Subcutaneous abdominal adipose tissue (tissue), 5 donors: ENCODE measurements around the gene NLGN2.

Source experiments
- H3K27ac ChIP-seq: one replicate; pipeline ENCODE4 v1.7.0; 2013; ENCODE audit warnings: low read depth, mild to moderate bottlenecking, inconsistent platforms, low read length, moderate library complexity
- H3K27me3 ChIP-seq, 5 donors: one replicate each; pipeline ENCODE4 v1.7.0; 2013; ENCODE audit warnings: low read length in 5 of 5, inconsistent platforms in 1 of 5; ENCODE audit not compliant: control insufficient read depth in 5 of 5, insufficient read depth in 4 of 5
- H3K36me3 ChIP-seq, 5 donors: one replicate each; pipeline ENCODE4 v1.7.0; 2013; ENCODE audit warnings: low read length in 5 of 5; ENCODE audit not compliant: control insufficient read depth in 5 of 5, insufficient read depth in 5 of 5
- H3K4me1 ChIP-seq, 5 donors: one replicate each; pipeline ENCODE4 v1.7.0; 2013; ENCODE audit warnings: low read length in 5 of 5, mild to moderate bottlenecking in 3 of 5, moderate library complexity in 1 of 5; ENCODE audit not compliant: control insufficient read depth in 5 of 5, insufficient read depth in 5 of 5
- H3K4me3 ChIP-seq, 5 donors: one replicate each; pipeline ENCODE4 v1.7.0; 2013; ENCODE audit warnings: low read length in 5 of 5, low read depth in 1 of 5
- H3K9ac ChIP-seq, 5 donors: one replicate each; pipeline ENCODE4 v1.7.0; 2013; ENCODE audit warnings: low read length in 5 of 5, mild to moderate bottlenecking in 4 of 5, moderate library complexity in 3 of 5
- H3K9me3 ChIP-seq, 5 donors: one replicate each; pipeline ENCODE4 v1.7.0; 2013; ENCODE audit warnings: low read length in 5 of 5; ENCODE audit not compliant: control insufficient read depth in 5 of 5
- donor health status: healthy.
- donor health status: healthy.
- donor health status: healthy.
- donor health status: healthy.
- donor health status: healthy.

The NLGN2 gene

DNA sequence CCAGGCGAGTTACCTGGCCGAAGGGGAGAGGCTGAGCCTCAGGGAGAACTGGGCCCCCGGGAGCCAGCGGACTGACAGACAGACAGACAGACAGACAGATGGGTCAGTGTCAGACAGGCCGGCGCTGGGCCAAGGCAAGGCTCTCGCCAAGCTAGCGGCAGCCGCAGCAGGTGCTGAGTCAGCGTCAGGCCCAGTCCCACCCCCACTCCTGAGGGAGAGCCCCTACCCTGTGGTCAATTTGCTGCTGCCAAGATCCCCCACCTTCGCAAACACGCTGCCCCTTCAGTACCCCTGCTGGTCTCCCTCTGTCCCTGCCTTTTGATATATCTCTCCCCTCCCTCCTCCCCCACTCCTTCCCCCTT, 33.2 kb downstream of the NLGN2 start:
- Histone ChIP-seq H3K9me3 (no peaks in the 10 kb centered on the region), H3K9ac (peak overlapping the region in 1 of 5 donors; percentile 56), H3K27me3 (peaks cover 2 to 36% (median 19%) of the 10 kb centered on the region in 5 donors), H3K27ac (no peak overlapping the region), H3K4me3 (peak overlapping the region in 2 of 5 donors; percentile 44 to 59), H3K36me3 (no peaks in the 10 kb centered on the region), H3K4me1 (peaks cover 1 to 66% (median 56%) of the 10 kb centered on the region in 5 donors)

DNA sequence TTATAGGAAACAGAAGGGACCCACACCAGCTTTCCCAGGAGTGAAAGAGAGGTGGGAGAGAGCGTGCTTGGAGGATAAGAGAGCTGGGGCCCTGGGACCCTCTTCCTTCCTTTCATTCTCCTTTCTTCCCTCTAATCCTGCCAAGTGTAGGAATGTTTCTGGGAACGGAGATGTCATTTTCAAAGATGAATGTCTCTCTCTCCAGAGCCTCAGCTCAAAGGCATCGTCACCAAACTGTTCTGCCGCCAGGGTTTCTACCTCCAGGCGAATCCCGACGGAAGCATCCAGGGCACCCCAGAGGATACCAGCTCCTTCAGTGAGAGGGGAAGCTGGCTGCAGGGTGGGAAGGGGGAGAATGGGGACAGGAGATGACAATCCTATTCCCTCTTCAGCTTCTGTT, 33.6 kb downstream of the NLGN2 start:
- Histone ChIP-seq H3K4me1 (peaks cover 1 to 65% (median 51%) of the 10 kb centered on the region in 5 donors), H3K36me3 (no peaks in the 10 kb centered on the region), H3K4me3 (no peak overlapping the region), H3K9me3 (no peaks in the 10 kb centered on the region), H3K9ac (no peak overlapping the region), H3K27ac (no peak overlapping the region), H3K27me3 (peaks cover 4 to 40% (median 23%) of the 10 kb centered on the region in 5 donors)

DNA sequence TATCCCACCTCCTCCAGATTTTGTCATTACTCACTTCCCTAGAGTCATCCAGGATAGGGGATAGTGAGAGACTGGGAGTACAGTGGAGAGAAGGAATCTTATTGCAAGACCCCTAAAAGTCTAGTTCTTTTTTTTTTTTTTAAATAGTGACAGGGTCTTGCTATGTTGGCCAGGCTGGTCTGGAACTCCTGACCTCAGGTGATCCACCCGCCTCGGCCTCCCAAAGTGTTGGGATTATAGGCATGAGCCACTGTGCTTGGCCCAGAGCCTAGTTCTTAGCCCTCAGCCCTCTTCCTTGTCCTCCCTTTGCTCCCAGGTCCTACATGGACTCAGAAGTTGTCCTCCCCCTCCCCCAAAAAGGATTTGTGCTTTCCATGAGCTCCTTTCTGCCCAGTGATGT, 34.5 kb downstream of the NLGN2 start:
- no peak overlapping the region for H3K27ac ChIP-seq
- no peaks in the 10 kb centered on the region for H3K36me3 ChIP-seq
- H3K9ac ChIP-seq, result no peak overlapping the region
- peaks cover 1 to 60% (median 47%) of the 10 kb centered on the region in 5 donors for H3K4me1 ChIP-seq
- no peaks in the 10 kb centered on the region for H3K9me3 ChIP-seq
- no peak overlapping the region for H3K4me3 ChIP-seq
- H3K27me3 ChIP-seq, result peaks cover 7 to 47% (median 30%) of the 10 kb centered on the region in 5 donors

DNA sequence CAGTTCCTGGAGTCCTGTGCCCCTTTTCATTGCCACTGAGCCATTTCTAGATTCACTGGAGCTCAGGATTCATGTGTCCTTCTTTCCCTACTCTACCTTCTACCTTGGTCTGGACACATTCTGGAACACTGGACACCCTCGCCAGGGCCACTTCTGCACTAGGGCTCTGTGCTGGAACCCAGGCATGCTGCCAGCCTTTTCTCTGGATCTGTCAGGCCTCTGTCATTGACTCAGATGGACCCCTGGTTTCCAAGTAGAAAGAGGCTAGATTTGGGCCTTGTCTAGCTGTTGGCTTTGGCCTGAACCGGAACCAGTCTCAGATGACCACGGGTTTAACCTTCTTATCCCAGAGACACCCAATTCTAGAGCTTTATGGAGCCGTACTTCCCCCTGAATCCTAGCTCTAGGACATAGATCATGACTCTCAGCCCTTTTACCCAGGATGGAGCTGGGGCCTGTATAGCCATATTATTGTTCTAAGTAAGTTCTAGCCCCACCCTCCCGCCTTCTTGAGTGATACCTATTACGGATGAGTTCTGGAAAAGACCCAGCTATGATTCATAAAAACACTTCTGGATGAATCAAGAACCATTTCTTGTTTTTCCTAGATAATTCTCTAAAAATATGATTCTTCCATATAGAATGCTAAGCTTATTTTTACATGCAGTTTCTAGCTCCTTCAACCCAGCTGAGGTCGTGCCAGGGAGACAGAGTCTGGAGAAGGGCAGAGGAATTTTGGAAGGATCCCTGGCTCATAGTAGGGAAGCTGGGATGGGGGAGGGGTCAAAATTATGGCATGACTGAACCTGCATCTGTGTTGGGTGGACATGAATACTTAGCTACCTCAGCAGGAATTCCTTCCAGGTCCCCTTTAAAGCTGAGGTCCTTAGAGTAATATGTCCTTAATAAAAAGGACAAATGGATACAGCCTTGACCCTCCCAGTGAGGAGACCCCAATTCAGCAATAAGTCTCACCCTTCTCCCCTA, 36.1 kb downstream of the NLGN2 start:
- no peaks in the 10 kb centered on the region for H3K36me3 ChIP-seq
- H3K9me3 ChIP-seq, result no peaks in the 10 kb centered on the region
- H3K4me1 ChIP-seq, result peaks cover 1 to 44% (median 33%) of the 10 kb centered on the region in 5 donors
- peaks cover 10 to 48% (median 30%) of the 10 kb centered on the region in 5 donors for H3K27me3 ChIP-seq
- H3K9ac ChIP-seq, result no peak overlapping the region
- H3K27ac ChIP-seq, result no peak overlapping the region
- H3K4me3 ChIP-seq, result no peak overlapping the region

GRCh38 chr17:7444682-7445618, 37.3 kb downstream of the NLGN2 start, which contains the start of gene CHRNB1:
CHRNB1 (plus strand) TSS chr17:7445061; CDS start chr17:7445128, 67 bp downstream.
- Histone ChIP-seq H3K27ac (no peak within 1 kb of the TSS), H3K27me3 (peaks cover 10 to 38% (median 28%) of the 10 kb centered on the region in 5 donors), H3K9me3 (no peaks in the 10 kb centered on the region), H3K4me1 (peaks cover 1 to 33% (median 27%) of the 10 kb centered on the region in 5 donors), H3K9ac (peak within 1 kb of the TSS in 1 of 5 donors; percentile 72), H3K4me3 (peak within 1 kb of the TSS in 4 of 5 donors; percentile 53 to 69 (median 60)), H3K36me3 (no peaks in the 10 kb centered on the region)

DNA sequence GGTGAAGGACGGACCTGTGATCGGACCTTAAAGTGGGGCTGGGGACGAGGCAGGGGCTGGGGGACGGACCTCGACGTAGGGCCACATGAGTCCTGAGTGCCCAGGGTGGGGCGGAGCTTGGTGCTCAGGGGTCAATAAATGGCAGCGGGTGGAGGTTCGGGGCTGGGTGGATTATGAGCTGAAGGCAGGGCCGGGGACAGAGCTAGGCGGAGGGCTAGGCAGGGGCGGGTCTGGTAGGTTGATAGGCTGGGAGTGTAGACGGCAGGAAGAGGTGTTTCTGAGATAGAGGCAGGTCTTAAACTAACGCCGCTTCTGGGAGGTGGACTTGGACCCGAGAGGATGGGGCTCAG, 37.9 kb downstream of the NLGN2 start:
- H3K4me3 ChIP-seq, result peak overlapping the region in 4 of 5 donors; percentile 11 to 69 (median 60)
- no peaks in the 10 kb centered on the region for H3K36me3 ChIP-seq
- no peak overlapping the region for H3K27ac ChIP-seq
- no peaks in the 10 kb centered on the region for H3K9me3 ChIP-seq
- H3K4me1 ChIP-seq, result peaks cover 1 to 27% (median 21%) of the 10 kb centered on the region in 5 donors
- H3K27me3 ChIP-seq, result peaks cover 10 to 32% (median 23%) of the 10 kb centered on the region in 5 donors
- no peak overlapping the region for H3K9ac ChIP-seq

- Histone ChIP-seq H3K9ac (no peak overlapping the region), H3K27ac (no peak overlapping the region), H3K9me3 (no peaks in the 10 kb centered on the region), H3K4me1 (peaks cover 1 to 20% (median 16%) of the 10 kb centered on the region in 5 donors), H3K4me3 (no peak overlapping the region), H3K36me3 (no peaks in the 10 kb centered on the region), H3K27me3 (peaks cover 10 to 29% (median 20%) of the 10 kb centered on the region in 5 donors)
Observed at GRCh38 chr17:7448461-7448860, 40.8 kb downstream of the NLGN2 start.

GRCh38 chr17:7459961-7460545, 52.4 kb downstream of the NLGN2 start:
- Histone ChIP-seq H3K27me3 (no peaks in the 10 kb centered on the region), H3K9me3 (no peaks in the 10 kb centered on the region), H3K4me1 (peaks cover 5 to 21% (median 10%) of the 10 kb centered on the region in 5 donors), H3K9ac (no peak overlapping the region), H3K27ac (no peak overlapping the region), H3K4me3 (no peak overlapping the region), H3K36me3 (peaks cover 0 to 28% (median 22%) of the 10 kb centered on the region in 5 donors)

DNA sequence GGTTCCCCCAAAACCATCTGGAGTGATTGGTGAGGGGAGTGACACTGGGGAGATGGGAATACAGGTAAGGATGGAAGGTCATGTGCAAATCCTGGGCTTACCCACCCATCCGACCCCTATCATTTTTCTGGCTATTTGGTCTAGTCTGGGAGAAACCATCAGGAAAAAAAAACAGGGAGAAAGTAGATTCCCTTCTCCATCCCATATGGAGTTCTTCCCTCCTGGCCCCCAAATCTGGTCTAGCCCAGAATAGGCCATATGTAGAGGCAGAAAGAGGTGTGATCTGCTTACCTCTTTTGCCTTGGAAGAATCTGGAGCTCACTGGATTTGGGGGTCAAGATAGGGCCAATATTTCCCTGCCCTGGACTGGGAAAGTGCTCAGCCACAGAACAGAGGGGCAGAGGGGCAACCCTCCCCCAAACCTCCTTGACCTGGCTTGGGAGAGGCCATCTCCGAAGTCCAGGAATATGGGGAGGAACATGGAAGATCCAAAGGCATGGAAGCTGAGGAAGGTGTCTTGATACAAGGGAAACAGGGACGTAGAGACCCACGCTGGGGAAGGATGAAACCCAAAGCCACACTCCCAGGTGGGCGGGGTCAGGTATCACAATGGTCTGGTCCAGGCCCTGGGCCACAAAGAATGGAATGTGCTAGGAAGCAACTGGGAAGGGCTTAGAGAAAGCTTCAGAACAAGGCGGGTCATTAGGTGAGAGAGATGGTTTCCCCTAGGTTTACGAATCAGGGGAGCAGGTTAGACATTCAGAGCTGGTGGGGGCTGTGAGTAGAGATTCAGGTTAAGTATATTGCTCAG, 53.4 kb downstream of the NLGN2 start:
- H3K27me3 ChIP-seq, result no peaks in the 10 kb centered on the region
- H3K4me1 ChIP-seq, result peaks cover 0 to 20% (median 9%) of the 10 kb centered on the region in 5 donors
- H3K9me3 ChIP-seq, result no peaks in the 10 kb centered on the region
- H3K4me3 ChIP-seq, result no peak overlapping the region
- no peak overlapping the region for H3K9ac ChIP-seq
- no peak overlapping the region for H3K27ac ChIP-seq
- H3K36me3 ChIP-seq, result peaks cover 0 to 36% (median 27%) of the 10 kb centered on the region in 5 donors
